Activated CD8-positive, alpha-beta memory T cell treated with anti-CD3 and anti-CD28 coated beads, Interleukin-2, amount 50 U/mL, for 1 hour (primary cell): ENCODE measurements around the gene ADAMTS2.

ENCODE experiments used
- DNase-seq: peaks from one replicate; pipeline ENCODE4 v3.0.0-alpha.2; 2020; ENCODE audit errors: extremely low read depth

Gene ADAMTS2

DNA sequence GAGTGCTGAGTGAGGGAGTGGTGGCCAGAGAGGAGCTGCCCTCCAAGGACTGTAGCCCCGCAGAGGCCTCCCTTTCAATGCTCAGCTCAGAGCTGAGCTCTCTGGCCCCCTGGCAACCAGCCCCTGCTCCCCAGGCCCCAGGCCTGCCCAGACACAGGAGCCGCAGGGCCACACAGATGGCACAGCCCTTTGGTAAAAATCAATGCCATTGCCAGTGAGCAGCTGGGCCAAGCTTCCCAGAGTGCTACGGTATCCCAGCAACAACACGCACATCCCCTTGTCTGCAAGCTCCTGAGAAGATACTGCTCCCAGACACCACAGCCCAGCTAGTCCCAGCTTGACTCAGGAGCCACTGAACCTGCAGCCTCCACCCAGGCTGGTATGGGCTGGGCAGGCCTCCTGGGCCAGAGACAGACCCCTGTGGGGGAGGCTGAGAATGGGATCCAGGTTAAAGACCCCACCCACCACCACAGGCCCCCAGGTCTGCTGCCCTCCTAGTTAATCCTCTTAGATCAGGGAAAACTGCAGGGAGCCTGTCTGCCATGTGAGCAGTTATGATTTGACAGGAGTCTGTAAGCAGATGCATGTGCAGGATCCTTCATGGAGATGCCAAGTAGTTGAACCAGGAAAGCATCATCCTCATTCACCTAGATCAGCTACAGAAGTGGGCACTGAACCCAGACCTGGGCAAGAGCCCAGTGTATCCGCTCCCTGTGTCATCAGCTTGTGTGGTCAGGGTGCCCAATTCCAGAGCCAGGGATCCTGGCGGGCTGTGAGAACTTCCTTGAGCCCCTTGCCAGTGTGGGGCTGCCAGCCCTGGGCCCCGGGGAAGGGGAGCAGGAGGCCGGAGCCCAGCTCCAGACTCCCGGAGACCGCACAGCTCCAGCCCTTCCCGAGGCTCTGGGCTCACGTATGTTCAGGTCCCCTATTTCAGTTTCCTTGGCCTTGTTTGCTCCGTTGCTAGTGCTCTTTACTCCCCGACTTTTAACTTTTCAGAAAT is 26.7 kb upstream of the ADAMTS2 start:
- DNase-seq, result no peak

DNA sequence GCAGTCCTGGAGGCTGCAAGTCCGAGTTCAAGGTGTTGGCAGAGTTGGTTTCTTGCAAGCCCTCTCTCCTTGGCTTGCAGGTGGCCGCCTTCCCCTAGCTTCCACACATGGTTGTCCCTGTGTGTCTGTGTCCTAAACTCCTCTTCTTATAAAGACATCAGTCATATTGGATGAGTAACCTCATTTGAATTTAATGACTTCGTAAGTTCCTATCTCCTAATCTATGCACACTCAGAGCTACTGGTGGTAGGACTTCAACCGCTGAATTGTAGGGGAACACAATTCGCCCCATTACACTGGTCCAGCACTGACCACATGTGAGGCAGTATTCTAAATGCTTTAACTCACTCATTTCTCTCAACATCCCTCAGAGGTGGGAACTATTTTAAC is 25.9 kb upstream of the ADAMTS2 start:
- no peak for DNase-seq

DNA sequence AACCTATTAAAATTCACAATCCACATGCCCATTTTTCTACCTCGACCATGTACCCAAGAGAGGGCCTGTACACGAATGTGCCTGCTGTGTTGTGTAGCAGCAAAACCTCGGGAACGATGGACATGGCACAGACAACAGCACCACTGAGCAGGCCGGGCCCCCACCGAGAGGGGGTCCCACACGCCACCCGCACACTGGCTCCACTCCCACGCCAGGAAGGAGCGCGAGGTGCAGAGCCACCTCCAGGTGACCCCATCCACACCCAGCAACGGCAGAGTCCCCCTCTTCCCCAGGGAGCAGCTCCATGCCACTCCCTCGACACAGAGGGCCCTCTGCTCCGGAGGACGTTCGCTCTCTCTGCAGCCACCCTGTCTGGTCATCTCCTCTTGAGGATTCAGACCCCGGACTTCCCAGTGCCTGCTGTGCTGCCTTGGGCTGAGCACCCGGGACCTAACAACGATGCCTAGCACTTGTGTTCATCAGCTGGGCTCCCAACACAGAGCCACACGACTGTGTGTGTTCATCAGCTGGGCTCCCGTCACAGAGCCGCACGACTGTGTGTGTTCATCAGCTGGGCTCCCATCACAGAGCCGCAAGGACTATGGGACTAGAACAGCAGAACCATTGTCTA is 25.3 kb upstream of the ADAMTS2 start:
- DNase-seq, result no peak

DNA sequence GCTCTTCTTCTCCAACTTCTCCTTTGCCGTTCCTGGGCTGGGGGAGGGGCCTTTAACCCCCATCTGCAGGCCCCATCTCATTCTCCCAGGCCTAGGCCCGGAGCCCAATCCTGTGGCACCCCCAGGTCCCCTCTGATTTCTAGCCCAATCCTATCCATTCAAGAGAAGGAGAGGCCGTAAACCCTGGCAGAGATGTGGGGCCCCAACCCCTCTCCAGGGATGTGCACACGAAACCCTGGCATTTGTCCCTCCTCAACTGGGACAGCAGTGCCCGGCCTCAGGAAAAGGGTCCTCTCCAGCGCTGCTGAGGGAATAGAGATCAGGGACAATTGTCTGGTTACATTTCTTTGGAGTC is 24.2 kb upstream of the ADAMTS2 start:
- DNase-seq, result no peak

DNA sequence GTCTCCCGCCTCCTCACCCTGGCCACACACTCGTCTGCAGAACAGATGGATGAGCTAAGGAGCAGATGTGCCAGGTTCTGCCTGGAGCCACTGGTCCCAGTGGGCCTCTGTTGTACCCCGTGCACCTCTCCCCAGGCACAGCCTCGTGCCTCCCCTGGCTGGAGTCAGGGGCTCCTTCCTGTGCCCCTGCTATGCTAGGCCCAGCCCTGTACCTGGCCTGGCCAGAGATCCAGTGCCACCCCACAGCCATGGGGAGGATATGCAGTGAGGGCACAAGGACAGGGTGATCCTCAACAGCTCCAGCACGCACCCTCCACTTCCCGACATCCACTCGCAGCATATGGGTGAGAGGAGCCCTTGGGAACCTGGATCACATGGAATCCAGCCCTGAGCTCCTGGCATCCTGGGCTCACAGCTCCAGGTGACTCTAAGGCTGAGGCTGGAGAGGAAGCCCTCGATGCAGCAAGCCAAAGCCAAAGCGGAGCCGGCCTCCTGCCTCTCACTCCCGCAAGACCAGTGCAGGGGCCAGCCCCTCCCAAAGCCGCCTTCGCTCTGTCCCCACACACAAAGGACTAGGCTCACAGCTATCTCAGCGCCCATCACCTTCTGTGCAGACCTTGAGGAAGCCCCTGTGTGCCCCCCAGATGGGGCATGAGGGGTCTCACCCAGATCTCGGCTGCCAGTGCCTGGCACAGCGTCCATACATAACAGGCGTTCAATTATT is 23.7 kb upstream of the ADAMTS2 start:
- no peak for DNase-seq

DNA sequence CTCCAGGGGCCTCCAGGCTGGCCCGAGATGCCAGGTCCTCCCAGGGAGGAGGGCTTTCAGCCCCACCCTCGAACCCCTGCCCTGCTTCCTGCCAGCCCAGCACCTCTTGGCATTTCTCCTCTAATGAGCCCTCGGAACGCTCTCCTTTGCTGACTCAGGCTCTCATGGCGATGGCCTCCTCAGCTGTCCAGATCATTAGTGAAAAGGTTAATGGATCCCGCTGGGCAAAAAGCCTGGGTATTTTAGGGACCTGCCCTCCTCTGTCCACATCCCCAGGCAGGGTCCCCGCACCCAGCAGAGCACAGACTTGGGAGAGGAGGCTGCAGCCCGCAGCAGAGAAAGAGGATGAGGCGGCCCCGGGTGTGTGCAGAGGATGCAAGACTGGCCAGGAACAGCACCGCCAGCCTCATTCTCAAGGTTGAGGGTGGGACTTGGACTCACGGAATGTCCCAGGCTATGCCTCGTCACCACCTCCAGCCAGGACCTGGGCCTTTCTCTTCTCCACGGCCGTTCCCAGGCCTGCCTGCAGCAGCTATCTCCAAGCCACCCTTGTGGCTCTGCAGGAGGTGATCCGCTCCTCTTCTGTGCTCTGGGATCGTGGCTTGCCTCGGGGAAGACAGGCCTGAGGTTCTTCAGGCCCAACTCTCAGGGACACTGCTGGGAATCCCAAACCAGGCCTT is 23.0 kb upstream of the ADAMTS2 start:
- no peak for DNase-seq

DNA sequence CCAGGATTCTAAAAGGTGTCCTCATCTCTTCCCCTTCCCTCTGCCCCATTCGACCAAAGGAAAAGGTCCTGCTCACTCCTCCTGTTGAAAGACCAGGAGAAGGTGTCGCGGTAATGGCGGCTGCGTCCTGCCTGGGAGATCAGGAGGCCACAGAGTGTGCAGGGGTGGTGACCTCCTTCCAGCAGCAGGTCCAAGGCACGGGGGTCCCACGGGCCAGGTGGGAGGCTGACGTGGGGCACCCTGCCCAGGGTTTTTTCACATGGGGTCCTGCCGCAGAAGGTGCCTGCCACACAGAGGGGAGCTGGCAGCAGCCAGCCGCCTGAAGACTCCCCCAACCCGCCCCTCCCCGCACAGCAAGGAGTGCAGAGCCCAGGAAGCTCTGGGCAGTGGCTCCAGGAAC is 22.2 kb upstream of the ADAMTS2 start:
- no peak for DNase-seq

DNA sequence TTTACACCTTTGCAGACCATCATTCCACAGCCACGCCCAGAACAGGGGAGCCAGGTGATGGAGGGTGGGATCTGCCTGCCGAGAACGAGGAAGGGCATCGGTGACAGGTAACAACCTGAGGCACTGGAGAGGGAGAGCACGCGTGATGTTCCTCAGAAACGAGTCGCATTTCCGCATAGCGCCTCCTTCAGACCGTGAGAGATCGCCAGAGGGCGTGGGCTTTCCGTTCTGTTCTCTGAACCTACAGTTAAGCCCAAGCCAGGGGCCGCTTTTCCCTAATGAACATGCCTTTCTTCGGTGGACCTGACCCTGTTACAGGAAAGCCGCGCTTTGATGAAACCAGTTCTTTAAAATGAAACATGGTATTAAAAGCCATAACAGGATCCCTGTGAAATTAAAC is 17.1 kb upstream of the ADAMTS2 start:
- no peak for DNase-seq

DNA sequence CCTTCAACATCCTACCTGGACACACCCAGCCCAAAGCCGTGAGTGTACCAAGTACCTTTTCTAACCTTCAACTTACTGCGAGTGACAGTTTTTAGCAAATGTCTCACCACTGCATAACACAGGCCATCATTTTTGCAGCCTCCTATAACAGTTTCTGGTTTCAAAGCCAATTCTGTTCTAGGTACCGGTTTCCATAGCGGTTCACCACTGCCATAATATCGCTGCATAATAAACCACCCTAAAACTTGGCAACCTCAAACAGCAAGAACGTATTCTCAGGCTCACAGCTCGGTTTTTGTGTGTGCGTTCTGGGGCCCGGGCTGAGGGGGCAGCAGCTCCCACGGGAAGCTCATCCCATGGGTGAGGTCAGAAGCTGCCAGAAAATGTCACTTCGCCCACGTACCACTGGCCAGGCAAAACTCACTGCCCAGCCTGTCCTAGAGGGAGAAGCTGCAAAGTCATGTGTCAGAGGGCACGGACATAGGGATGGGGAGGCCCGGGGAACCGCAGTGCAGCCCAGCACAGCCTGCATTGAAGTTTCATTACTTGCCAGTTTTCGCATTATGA is 15.9 kb upstream of the ADAMTS2 start:
- DNase-seq, result no peak

DNA sequence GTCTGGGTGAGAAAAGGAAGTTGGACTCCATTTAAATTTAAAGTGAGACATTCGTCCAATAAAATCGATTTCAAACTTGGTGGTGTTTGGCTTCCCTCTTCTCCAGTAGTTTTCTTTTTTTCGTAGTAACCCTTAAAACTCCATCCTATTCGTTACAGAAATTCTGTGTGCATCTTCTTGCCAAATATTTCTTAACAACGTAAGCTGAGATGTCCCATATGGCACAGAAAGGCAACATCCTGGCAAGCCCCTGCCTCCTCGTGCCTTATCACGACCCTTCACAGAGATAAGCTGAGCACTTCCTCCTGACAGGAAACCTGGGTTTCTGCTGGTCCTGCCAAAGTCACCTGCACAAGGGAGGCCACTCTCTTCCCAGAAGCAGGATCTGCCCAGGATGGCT is 11.8 kb upstream of the ADAMTS2 start:
- no peak for DNase-seq

DNA sequence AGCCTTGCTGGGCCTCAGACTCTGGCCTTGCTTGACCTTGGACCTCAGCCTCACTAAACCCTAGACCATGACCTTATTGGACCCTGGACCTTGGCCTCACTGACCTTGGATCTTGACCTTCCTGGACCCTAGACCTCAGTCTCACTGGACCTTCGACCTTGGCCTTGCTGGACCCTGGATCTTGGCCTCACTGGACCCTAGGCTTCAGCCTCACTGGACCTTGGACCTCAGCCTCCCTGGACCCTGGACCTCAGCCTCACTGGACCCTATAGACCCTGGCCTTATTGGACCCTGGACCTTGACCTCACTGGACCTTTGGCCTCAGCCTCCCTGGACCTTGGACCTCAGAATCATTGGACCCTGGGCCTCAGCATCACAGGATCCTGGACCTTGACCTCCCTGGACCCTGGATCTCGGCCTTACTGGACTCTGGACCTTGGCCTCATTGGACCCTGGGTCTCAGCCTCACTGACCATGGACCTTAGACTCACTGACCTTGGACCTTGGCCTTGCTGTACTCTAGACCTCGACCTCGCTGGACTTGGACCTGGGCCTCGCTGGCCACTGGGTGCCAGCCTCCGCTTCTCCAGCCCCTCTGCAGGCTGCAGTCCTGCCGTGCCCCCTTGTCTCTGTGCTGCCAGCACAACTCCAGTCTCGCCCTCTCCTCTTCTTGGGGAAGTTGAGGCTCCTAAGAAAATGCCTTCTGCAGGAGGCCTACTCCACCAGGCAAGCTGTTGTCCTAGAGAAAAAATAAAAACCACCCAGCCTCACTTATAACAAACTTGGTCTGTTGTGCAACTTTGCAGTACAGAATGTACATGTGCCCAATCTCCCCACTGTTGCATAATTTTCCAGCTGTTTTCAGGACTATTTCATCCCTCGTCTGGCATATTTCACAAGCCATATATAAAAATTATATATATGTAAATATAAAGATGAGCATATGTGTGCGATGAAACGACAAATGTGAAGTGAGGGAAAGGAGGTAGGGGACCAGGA is 11.0 kb upstream of the ADAMTS2 start:
- DNase-seq, result no peak

DNA sequence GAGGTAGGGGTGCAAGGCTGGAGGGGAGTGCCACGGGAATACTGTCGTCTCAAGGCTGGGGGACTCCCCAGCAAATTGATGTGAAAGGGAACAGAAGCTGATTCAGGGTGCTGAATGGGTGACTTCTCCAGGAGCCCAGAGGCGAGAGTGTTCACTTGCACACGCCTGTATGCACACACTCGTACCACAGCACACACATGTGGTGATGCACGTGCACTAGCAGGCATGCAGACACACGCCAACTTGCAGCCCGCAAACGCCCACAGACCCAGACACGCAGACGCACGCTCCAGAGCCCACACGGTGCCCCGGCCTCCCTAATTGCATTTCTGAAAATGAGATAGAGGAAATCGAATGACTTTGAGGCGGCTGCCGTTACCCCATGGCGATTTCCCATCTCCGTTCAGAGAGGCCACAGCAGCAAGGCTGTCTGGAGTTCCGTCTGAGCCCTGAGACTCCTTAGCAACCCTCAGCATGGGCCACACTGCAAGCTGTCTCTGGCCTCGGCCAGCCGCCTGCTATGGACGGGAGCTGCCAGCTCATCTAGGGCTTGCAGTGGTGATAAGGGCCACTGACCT is 9.1 kb upstream of the ADAMTS2 start:
- DNase-seq, result no peak

DNA sequence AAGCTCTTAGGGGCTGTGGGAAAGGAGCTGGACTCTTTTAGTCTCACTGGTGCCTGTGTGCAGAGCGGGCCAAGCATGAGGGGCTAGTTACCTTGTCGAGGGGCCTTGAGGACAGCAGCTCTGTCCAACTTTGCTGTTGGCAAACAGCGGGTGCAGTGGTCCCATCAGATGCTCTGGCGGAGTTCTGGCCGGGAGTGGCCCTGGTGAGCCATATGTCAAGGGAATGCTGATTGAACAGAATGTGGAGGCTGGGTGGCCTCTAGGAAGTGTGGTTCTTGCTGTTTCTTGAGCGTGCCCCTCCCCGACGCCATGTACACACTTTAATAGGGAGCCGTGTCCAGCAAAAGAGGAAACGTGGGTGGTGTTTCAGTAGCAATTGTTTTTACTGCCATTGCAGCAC is 3.6 kb upstream of the ADAMTS2 start:
- DNase-seq, result no peak

DNA sequence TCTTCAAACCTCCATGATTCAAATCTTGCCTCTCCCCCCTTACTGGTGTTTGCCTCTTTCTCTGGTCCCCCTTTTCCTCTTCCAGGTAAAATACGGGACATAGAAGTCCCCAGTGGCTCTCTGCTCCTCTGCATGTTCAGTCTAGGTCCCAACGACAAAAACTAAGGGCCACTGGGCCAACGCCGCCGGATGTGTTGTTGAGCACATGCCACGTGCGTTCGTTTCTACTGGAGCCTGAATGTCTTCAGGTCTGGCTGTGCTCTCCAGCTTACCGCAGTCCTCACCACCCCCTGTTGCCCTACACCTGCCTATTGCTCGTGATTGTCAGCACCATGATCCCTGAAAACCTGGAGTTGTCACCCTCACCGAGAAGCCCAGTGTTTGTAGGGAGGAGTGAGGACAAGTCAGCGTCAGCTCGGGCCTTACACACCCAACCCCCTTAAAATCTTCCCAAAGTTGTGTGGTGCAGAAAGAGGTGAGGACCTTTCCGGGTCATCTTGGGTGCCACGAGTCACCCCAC is 2.8 kb upstream of the ADAMTS2 start:
- DNase-seq, result no peak

DNA sequence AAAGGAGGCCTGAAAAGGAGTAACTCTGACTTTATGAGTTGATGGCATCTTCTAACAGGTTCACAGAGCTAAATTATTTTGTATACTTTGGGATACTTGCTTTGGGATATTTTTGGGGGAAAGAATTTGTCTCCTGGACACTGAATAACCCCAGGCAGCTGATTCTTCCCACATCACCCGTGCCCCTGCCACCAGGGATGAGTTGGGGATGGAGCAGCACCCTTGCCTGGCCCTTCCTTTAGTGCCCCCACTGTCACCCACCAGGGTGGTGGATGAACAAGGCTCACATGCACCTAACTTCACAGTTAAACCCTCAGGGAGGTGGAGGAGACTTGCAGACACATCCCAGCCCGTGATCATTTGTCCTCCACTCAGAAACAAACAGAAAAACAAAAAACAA is 2.3 kb upstream of the ADAMTS2 start:
- no peak for DNase-seq

DNA sequence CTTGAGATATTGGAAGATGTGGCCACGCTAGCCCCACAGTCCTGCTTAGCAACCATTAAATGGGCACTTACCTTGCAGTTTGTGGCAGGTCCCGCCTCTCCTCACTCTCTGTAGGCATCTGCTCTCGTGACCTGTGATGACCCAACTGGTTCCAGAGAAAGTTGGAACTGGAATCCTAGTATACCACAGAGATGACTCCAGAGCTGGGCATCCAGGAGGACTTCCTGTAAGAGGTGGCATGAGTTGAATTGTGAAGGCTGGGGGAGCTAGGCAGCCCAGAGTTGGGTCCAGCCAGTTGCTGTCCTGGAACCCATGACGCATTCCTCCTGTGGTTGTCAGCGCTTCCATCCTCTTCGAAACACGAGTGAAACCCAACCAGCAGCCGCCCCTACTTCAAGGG is 1.6 kb upstream of the ADAMTS2 start:
- no peak for DNase-seq

DNA sequence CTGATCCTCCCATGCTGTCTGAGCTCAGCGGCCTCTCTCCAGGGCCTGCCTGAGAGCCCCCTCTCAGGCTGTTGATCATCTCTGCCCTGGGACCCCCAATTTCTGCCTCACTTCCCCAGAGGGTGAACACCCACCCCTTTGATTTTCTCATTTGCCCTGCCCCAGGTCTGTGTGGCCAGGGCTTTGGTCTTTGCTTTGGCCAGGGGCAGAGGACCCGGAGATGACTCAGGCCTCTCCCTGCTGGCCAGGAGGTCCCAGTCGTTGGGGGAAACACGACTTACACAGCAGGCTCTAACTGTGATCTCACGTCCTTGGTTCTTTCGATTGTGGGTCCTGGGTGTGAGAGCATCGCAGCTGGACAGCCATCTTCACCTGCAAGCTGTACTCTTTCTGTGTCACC is 1.1 kb upstream of the ADAMTS2 start:
- no peak for DNase-seq

DNA sequence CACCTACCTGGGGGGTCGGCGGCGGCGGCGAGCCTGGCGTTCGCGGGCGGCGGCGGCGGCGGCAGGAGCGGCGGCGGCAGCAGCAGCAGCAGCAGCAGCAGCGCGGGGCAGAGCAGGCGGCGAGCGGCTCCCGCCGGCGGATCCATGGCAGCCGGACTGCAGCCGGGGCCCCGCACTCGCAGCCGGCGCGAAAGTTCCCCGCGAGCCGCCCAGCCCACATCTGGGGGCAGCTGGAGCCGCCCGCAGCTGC is 153 bp downstream of the ADAMTS2 start:
- DNase-seq, result no peak

DNA sequence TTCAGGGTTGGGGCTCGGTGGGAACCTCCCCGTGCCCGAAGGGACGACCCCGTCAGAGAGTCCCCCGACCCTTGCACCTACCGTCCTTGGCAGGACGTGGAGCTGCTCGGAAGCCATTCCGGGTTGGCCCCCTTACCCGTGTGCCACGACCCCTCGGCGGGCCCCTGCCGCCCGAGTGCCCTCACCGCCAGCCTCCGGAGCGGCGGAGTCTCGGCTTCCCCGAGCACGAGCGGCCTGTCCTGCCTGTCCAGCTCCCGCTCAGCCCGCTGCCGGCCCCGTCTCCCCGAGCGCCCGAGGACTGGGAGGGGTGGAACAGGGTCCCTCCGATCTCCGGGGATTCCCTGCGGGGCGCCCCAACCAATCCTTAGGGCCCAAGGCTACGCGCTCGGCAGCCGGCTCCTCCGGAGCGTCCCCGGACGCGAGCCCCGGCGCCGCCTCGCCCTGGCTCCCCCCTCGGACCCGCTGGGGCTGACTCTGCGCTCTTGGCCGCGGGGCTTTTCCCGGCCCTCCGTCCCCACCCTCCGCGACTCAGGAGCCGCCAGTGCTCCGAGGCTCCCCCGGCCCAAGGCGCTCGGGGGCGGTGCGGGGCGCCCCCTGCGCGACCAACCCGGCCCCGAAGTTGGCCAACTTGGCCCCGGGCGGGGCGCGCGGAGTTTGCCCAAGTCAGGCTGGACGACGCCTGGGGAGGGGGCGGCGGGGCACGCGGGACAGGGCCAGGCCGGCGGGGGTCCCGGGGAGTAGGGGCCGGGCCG is 654 bp downstream of the ADAMTS2 start:
- no peak for DNase-seq
